Activated gamma-delta T cell (primary cell): ENCODE measurements around the gene COX7B.
"Not testable (repeated sequence)": the region's sequence is repeated elsewhere in the genome, so short reads cannot be mapped to it uniquely, and the experiment has no call there.

Experiments used
- DNase-seq: peaks from one replicate; lab custom pipeline; 2025; lab: John Stamatoyannopoulos, UW

Gene COX7B

DNA sequence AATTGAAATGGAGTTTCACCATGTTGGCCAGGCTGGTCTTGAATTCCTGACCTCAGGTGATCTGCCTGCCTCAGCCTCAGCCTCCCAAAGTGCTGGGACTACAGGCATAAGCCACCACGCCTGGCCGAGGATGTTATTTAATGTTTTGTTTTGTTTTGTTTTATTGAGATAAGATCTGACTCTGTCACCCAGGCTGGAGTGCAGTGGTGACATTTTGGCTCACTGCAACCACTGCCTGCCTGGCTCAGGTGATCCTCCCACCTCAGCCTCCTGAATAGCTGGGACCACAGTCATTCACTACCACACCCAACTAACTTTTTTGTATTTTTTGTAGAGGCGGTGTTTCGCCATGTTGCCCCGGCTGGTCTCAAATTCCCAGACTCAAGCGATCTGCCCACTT lies 45.8 kb downstream of the COX7B start:
- DNase-seq, result not testable (repeated sequence)

DNA sequence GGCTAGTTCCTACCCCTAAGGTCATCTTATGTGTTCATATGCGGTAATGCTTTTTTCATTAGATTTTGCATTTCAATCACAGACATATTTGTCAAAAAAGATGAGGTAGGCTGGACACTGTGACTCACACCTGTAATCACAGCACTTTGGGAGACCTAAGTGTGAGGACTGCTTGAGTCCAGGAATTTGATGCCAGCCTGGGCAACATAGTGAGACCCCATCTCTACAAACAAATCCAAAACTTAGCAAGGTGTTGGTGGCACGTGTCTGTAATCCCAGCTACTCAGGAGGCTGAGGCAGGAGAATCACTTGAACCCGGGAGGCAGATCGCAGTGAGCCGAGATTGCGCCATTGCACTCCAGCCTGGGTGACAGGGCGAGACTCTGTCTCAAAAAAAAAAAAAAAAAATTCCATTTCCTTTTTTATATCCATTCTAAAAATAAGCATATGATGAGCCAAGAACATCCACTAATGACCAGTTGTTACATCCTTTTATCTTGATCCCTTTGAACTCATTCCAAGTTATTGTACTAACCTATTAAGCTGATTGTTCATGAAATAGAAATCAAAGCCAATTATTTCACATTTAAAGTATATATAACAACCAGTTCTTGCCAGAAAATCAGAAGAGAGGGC lies 46.8 kb downstream of the COX7B start:
- no peak for DNase-seq

DNA sequence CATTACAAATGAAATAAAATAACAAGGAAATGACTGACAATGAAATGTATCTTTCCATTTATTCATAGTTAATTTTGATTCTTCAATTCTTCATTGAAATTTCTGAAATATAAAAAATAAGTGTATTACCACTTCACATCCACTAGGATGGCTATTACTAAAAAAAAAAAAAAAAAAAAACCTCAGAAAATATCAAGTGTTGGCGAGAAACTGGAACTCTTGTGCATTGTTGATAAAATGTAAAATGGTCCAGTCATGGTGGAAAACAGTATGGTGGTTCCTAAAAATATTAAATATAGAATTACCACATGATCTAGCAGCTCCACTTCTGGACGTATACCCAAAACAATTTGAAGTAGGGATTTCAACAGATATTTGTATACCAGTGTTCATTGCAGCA lies 47.3 kb downstream of the COX7B start:
- DNase-seq, result no peak

DNA sequence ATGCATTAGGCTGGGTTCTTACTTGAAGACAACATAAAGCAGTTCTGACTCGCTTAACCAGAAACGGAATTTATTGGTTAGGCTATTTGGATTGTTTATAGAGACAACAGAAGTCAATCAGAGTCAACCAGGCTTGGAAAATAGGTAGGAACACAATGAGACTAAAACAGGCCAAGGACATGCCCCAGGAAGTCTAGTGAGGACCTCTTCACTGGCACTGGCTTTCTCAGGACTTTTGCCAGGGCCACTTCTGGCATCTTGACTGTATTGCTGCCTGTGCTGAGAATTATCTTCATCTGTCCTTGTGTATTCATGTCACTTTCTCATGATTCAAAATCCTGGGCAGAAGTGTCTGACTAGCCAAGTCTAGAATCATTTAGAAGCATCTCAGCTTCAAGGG lies 50.6 kb downstream of the COX7B start:
- no peak for DNase-seq

DNA sequence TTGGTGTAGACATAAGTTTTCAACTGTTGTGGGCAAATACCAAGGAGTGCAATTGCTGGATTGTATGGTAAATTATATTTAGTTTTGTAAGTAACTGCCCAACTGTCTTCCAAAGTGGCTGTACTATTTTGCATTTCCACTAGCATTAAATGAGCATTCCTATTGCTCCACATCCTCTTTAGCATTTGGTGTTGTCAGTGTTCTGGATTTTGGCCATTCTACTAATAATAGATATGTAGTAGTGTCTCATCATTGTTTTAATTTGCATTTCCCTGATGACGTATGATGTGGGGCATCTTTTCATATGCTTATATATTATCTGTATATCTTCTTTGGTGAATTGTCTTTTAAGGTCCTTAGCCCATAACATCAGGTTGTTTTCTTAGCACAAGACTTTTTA lies 52.9 kb downstream of the COX7B start:
- DNase-seq, result no peak

DNA sequence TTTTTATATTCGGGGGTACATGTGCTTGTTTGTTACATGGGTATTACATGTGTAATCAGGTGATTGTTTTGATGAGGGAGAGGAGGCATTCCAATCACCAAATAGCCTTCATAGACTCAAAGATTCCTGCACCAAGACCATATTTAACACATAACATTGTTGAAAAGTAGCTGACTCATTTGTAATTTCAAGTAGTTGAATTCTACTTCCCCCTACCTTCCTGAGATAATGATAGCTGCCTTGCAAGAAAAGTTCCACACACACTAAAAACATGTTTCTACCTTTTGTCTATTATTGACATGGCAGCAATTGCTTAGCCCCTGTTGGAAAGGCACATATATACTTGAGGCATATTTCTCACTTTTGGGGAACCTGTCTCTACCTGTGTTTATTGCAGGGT lies 54.0 kb downstream of the COX7B start:
- no peak for DNase-seq

DNA sequence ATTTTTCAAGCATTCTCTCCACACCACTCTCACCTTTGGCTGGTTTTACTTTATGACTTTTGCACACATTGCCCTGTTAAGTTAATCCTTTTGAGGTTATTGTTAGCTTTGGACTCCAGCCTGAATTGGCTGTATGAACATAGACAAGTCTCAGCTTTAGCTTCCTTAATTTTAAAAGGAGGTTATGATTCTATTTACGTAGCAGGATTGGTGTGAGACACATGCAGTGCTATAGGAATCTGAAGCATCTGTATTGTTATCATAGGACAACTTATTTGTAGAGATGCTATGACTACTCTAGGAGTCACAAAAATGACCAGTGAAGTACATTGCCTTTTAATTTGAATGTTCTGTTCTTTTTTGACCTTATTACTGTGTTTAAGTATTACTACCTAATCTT lies 54.4 kb downstream of the COX7B start:
- DNase-seq, result no peak
